ENCODE data around the gene MED12L.
"Not testable (repeated sequence)": the region's sequence is repeated elsewhere in the genome, so short reads cannot be mapped to it uniquely, and the experiment has no call there.

Gene MED12L

DNA sequence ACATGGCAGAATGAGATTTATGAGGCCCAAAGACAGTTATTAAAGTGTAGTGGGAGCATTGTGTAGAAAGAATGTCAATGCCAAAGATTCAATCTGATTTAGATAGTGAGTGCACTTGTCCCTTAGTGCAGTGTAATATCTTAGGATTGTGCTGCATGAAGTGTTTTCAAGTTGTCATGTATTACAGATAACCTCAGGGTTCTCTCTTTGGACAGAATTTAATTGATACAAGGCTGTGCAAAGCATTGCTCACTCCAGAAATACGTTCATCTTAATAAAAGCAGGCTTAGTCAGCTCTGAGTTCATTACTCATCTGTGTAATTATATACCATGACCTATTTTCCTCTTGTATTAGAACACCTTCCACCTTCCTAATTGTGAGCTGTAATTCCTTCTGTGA, 133.6 kb downstream of the MED12L start:
- Histone ChIP-seq H3K36me3 (ENCODE audit: control insufficient read depth in 1 of 2, insufficient read depth in 2 of 2, low read length in 2 of 2) (no peaks in the 10 kb centered on the region), H3K9me3 (ENCODE audit: control insufficient read depth in 1 of 2, low read length in 2 of 2) (no peaks in the 10 kb centered on the region), H3K27ac (ENCODE audit: low read length) (no peak overlapping the region), H3K27me3 (ENCODE audit: low read depth, low read length) (no peaks in the 10 kb centered on the region), H3K4me3 (ENCODE audit: low read depth in 1 of 2, low read length in 2 of 2) (no peak overlapping the region), H3K4me1 (ENCODE audit: control insufficient read depth in 1 of 2, insufficient read depth in 2 of 2, low read length in 2 of 2) (peaks cover 7 to 8% of the 10 kb centered on the region in 2 donors)

DNA sequence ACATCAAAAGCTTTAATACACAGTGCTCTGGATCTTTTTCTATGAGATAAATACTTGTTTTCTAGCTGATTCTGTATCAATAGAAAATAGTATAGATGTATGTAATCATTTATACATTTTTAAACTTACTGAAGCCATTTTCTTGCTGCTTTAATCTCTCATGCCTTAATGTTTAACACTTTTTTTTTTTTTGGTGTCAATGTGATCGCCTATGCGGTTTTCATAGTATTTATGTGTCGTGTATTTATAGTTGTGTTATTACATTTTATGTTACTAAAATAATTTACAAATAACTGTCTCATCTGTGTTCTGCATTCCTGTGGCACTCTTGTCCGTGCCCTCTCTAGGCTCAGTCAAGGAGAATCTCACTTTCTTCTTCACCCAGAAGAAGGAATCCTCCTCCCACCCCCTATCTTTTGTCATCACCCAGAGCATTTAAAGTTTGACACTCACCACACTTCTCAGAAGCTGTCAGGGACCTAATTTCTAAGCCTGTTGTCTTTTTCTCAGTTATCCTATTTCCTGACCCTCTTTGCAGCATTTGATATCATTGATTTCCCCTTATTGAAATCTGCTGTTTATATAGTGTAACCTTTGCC, 138.9 kb downstream of the MED12L start:
- H3K36me3 ChIP-seq (ENCODE audit: control insufficient read depth in 1 of 2, insufficient read depth in 2 of 2, low read length in 2 of 2) = no peaks in the 10 kb centered on the region
- peaks cover 6 to 25% of the 10 kb centered on the region in 2 donors for H3K4me1 ChIP-seq (ENCODE audit: control insufficient read depth in 1 of 2, insufficient read depth in 2 of 2, low read length in 2 of 2)
- no peaks in the 10 kb centered on the region for H3K27me3 ChIP-seq (ENCODE audit: low read depth, low read length)
- H3K9me3 ChIP-seq (ENCODE audit: control insufficient read depth in 1 of 2, low read length in 2 of 2) = no peaks in the 10 kb centered on the region
- H3K27ac ChIP-seq (ENCODE audit: low read length) = no peak overlapping the region
- no peak overlapping the region for H3K4me3 ChIP-seq (ENCODE audit: low read depth in 1 of 2, low read length in 2 of 2)

DNA sequence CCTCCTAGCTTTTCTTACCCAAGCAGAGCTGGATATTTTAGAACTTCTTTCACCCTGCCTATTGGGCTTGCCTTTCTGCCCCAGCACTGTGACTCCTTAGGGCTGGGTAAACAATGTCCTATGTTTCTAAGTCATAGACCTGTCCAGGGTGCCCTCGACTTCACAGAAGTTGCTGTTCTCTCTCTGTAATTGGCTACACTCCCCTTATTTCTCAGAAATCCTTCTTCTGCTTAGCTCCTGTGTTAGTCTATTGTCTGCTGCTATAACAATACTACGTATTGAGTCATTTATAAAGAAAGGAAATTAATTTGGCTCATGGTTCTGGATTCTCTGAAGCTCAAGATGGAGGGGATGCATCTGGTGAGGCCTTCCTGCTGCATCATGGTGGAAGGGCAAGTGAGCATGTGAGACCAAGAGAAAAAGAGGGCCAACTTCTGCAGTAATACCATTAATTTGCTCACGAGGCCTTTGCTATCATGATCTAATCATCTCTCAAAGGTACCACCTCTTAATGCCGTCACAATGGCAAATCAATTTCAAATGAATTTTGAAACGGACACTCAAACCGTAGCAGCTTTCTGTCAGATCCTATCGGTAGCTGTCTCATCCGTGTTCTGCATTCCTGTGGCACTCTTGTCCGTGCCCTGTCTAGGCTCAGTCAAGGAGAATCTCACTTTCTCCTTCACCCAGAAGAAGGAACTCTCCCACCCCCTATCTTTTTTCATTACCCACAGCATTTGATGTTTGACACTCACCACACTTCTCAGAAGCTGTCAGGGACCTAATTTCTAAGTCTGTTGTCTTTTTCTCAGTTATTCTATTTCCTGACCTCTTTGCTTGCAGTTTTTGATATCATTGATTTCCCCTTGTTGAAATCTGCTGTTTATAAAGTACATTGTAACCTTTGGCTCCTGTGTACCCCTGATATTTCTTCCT, 139.8 kb downstream of the MED12L start:
- Histone ChIP-seq H3K27ac (ENCODE audit: low read length) (peak overlapping the region; percentile 40), H3K36me3 (ENCODE audit: control insufficient read depth in 1 of 2, insufficient read depth in 2 of 2, low read length in 2 of 2) (no peaks in the 10 kb centered on the region), H3K27me3 (ENCODE audit: low read depth, low read length) (no peaks in the 10 kb centered on the region), H3K4me1 (ENCODE audit: control insufficient read depth in 1 of 2, insufficient read depth in 2 of 2, low read length in 2 of 2) (peaks cover 6 to 25% of the 10 kb centered on the region in 2 donors), H3K9me3 (ENCODE audit: control insufficient read depth in 1 of 2, low read length in 2 of 2) (no peaks in the 10 kb centered on the region), H3K4me3 (ENCODE audit: low read depth in 1 of 2, low read length in 2 of 2) (no peak overlapping the region)

DNA sequence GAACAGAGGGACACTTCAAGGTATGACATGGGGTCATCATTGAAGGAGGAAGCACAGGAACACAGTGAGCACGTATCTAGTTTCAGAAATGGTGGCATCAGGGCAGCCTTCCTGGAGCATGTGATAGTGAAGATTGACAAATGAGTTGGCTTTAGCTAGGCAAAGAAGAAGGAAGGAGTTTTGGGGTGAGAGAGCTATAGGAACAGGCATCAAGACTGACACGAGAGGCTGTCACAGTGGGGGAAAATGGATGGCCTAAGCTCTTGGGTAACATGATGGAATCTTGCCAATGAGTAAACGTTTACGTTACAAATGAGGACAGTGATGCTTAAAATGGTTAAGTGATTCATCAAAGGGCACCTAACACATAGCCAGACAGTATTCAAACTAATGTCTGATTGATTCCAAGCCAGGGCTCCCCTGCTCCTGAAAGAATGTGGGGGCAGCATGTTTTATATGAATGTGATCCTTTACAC, 140.7 kb downstream of the MED12L start:
- no peaks in the 10 kb centered on the region for H3K36me3 ChIP-seq (ENCODE audit: control insufficient read depth in 1 of 2, insufficient read depth in 2 of 2, low read length in 2 of 2)
- H3K9me3 ChIP-seq (ENCODE audit: control insufficient read depth in 1 of 2, low read length in 2 of 2) = no peaks in the 10 kb centered on the region
- H3K27me3 ChIP-seq (ENCODE audit: low read depth, low read length) = no peaks in the 10 kb centered on the region
- peaks cover 10 to 33% of the 10 kb centered on the region in 2 donors for H3K4me1 ChIP-seq (ENCODE audit: control insufficient read depth in 1 of 2, insufficient read depth in 2 of 2, low read length in 2 of 2)
- H3K4me3 ChIP-seq (ENCODE audit: low read depth in 1 of 2, low read length in 2 of 2) = no peak overlapping the region
- H3K27ac ChIP-seq (ENCODE audit: low read length) = peak overlapping the region; percentile 40

DNA sequence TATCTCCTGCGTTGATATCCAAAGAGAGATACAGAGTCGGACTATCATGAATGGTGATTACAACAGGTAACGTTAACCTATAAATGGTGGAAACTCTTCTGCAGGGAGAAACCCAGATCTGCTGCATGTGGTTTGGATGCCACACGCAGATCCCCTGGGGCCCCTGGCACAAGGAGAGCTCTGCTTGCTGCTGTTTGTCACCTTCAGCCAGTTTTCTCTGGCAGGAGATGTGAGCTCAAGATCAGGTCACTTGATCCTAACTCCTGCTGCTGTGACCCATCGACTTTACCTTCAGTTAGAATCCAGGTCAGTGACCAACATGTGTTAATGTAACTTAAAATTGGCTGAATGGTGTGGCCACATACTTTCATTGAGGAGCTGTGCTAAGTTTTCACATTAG, 141.4 kb downstream of the MED12L start:
- Histone ChIP-seq H3K4me3 (ENCODE audit: low read depth in 1 of 2, low read length in 2 of 2) (no peak overlapping the region), H3K9me3 (ENCODE audit: control insufficient read depth in 1 of 2, low read length in 2 of 2) (no peaks in the 10 kb centered on the region), H3K4me1 (ENCODE audit: control insufficient read depth in 1 of 2, insufficient read depth in 2 of 2, low read length in 2 of 2) (peaks cover 10 to 33% of the 10 kb centered on the region in 2 donors), H3K27ac (ENCODE audit: low read length) (no peak overlapping the region), H3K36me3 (ENCODE audit: control insufficient read depth in 1 of 2, insufficient read depth in 2 of 2, low read length in 2 of 2) (no peaks in the 10 kb centered on the region), H3K27me3 (ENCODE audit: low read depth, low read length) (no peaks in the 10 kb centered on the region)

DNA sequence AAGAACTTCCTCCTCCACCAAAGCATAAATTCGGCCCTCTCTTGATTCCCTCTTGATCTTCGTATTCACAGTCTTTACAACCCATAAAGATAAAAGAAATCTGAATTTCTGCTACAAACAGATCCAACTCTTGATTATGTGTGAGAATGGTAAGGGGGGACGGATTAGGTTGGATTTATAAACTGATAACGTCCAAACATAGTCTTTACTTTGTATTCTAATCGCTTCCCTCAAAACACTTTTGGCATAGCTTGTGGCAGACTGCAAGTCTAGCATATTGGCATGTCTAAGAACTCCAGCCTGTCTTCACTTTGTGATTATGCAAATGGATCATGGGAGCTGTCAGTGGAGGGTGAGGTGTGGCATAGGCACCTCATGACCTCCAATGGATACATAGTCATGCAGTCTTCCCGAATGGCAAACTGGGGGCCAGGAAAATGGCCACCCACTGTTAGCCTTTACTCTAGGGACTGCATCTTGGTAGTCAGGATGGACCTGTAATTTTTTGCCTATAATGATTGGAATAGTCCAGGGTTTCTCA, 141.9 kb downstream of the MED12L start:
- H3K27ac ChIP-seq (ENCODE audit: low read length) = no peak overlapping the region
- H3K36me3 ChIP-seq (ENCODE audit: control insufficient read depth in 1 of 2, insufficient read depth in 2 of 2, low read length in 2 of 2) = no peaks in the 10 kb centered on the region
- H3K27me3 ChIP-seq (ENCODE audit: low read depth, low read length) = no peaks in the 10 kb centered on the region
- peak overlapping the region in 1 of 2 donors; percentile 4 for H3K4me3 ChIP-seq (ENCODE audit: low read depth in 1 of 2, low read length in 2 of 2)
- H3K4me1 ChIP-seq (ENCODE audit: control insufficient read depth in 1 of 2, insufficient read depth in 2 of 2, low read length in 2 of 2) = peaks cover 10 to 33% of the 10 kb centered on the region in 2 donors
- H3K9me3 ChIP-seq (ENCODE audit: control insufficient read depth in 1 of 2, low read length in 2 of 2) = no peaks in the 10 kb centered on the region

DNA sequence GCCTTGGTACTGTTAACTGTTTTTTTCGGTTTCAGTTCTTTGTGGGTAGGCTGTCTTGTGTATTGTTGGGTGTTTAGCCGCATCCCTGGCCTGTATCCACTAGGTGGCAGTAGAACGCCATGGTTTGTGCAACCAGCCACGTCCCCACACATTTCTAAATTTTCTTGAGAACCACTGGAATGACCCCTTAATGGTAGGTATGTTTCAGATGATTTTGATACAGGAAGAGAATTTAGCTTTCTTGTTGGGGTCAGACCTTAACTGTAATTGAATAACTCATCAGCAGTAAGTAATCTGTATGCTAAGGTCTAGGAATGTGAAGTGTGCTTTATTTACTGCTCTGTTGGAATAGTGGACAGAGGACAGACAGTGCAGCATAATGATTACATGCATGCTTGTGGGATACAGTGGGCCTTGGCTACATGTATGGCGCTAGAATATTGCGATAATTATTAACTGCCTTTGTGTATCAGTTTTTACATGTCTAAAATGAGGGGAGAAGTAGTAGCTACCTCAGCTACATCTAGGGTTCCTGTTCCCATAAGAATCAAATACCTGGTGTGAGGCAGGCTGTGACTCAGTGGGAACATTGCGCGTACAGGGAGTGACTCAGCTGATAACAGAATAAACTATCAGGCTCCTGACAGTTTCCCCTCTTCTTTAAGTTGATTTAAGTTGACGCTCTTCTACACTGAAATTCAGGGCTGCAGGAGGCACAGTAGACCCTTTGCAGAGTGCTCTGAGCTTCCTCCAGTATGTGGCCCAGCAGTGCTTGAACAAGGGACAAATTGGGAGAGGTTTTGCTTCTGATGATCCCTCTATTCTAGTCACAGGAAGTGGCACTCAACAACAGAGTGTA, 142.6 kb downstream of the MED12L start:
- H3K4me3 ChIP-seq (ENCODE audit: low read depth in 1 of 2, low read length in 2 of 2) = peak overlapping the region in 1 of 2 donors; percentile 4
- H3K27me3 ChIP-seq (ENCODE audit: low read depth, low read length) = no peaks in the 10 kb centered on the region
- no peaks in the 10 kb centered on the region for H3K36me3 ChIP-seq (ENCODE audit: control insufficient read depth in 1 of 2, insufficient read depth in 2 of 2, low read length in 2 of 2)
- no peak overlapping the region for H3K27ac ChIP-seq (ENCODE audit: low read length)
- H3K4me1 ChIP-seq (ENCODE audit: control insufficient read depth in 1 of 2, insufficient read depth in 2 of 2, low read length in 2 of 2) = peaks cover 10 to 33% of the 10 kb centered on the region in 2 donors
- no peaks in the 10 kb centered on the region for H3K9me3 ChIP-seq (ENCODE audit: control insufficient read depth in 1 of 2, low read length in 2 of 2)

DNA sequence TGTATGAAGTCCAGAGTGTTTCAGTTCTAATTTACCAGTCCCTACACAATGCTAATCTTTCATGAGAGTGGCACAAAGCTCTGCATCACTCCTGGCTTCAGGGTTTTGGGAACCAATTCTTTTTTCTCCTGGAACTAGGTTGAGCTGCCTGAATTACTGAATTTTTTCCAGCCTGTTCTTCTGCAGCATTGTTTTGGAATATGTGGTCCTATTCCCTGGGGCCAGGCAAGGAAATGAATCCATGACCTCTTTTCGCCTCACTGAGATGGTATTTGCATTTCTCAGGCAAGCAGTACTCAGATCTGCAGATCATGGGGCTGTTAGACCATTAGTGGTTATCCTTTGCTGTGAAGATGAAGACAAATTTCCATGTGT, 143.2 kb downstream of the MED12L start:
- no peaks in the 10 kb centered on the region for H3K27me3 ChIP-seq (ENCODE audit: low read depth, low read length)
- H3K27ac ChIP-seq (ENCODE audit: low read length) = peak overlapping the region; percentile 17
- no peaks in the 10 kb centered on the region for H3K9me3 ChIP-seq (ENCODE audit: control insufficient read depth in 1 of 2, low read length in 2 of 2)
- peaks cover 10 to 33% of the 10 kb centered on the region in 2 donors for H3K4me1 ChIP-seq (ENCODE audit: control insufficient read depth in 1 of 2, insufficient read depth in 2 of 2, low read length in 2 of 2)
- no peak overlapping the region for H3K4me3 ChIP-seq (ENCODE audit: low read depth in 1 of 2, low read length in 2 of 2)
- no peaks in the 10 kb centered on the region for H3K36me3 ChIP-seq (ENCODE audit: control insufficient read depth in 1 of 2, insufficient read depth in 2 of 2, low read length in 2 of 2)

DNA sequence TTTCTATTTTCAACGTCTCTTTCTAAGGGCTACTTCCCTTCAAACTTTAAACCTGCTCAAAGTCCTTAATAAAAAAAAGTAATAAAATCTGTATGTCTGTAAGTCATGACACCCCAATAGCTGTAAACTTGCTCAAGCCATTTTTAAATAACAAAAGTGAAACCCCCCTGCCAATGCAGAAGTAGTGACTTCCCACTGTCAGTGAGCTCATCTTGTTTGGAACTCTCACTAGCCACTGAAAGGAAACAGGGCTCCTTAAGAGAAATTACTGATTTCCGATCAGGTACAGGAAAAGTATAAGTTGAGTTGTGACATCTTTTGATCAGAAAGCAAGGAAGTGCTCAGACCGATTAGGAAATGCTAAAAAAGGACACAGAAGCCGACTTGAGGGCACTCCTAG, 145.2 kb downstream of the MED12L start:
- peaks cover 10 to 45% of the 10 kb centered on the region in 2 donors for H3K4me1 ChIP-seq (ENCODE audit: control insufficient read depth in 1 of 2, insufficient read depth in 2 of 2, low read length in 2 of 2)
- H3K4me3 ChIP-seq (ENCODE audit: low read depth in 1 of 2, low read length in 2 of 2) = peak overlapping the region in 1 of 2 donors; percentile 40
- H3K36me3 ChIP-seq (ENCODE audit: control insufficient read depth in 1 of 2, insufficient read depth in 2 of 2, low read length in 2 of 2) = no peaks in the 10 kb centered on the region
- H3K27me3 ChIP-seq (ENCODE audit: low read depth, low read length) = no peaks in the 10 kb centered on the region
- no peaks in the 10 kb centered on the region for H3K9me3 ChIP-seq (ENCODE audit: control insufficient read depth in 1 of 2, low read length in 2 of 2)
- peak overlapping the region; percentile 41 for H3K27ac ChIP-seq (ENCODE audit: low read length)

DNA sequence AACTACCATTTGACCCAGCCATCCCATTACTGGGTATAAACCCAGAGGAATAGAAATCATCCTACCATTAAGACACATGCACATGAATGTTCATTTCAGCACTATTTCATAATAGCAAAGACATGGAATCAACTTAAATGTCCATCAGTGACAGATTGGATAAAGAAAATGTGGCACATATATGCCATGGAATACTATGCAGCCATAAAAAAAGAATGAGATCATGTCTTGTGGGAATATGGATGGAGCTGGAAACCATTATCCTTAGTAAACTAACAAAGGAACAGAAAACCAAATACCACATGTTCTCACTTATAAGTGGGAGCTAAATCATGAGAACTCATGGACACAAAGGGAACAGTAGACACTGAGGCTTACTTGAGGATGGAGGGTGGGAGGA, 146.9 kb downstream of the MED12L start:
- not testable (repeated sequence) for H3K27me3 ChIP-seq (ENCODE audit: low read depth, low read length); H3K36me3 ChIP-seq (ENCODE audit: control insufficient read depth in 1 of 2, insufficient read depth in 2 of 2, low read length in 2 of 2); H3K27ac ChIP-seq (ENCODE audit: low read length); H3K9me3 ChIP-seq (ENCODE audit: control insufficient read depth in 1 of 2, low read length in 2 of 2); H3K4me3 ChIP-seq (ENCODE audit: low read depth in 1 of 2, low read length in 2 of 2)
- H3K4me1 ChIP-seq (ENCODE audit: control insufficient read depth in 1 of 2, insufficient read depth in 2 of 2, low read length in 2 of 2) = peaks cover 10 to 44% of the 10 kb centered on the region in 2 donors

DNA sequence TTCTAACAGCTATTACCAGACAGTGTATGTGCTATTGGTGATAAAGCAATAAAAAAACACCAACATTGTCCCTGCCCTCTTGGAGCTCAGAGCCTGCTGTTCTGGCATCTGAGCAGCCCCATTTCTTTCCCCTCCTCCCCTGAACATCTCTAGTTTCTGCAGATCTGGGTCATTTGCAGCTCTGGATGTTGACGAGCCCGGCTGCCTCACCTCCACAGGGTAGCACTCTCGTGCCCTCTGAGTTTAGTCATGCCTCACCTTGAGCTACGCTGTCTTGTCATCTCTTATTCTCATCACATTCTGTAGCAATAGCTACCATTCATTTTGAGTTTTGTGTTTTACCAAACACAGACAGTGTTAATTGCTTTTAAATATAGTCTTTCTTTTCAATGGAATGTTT, 147.5 kb downstream of the MED12L start:
- peaks cover 8 to 38% of the 10 kb centered on the region in 2 donors for H3K4me1 ChIP-seq (ENCODE audit: control insufficient read depth in 1 of 2, insufficient read depth in 2 of 2, low read length in 2 of 2)
- no peak overlapping the region for H3K27ac ChIP-seq (ENCODE audit: low read length)
- no peaks in the 10 kb centered on the region for H3K36me3 ChIP-seq (ENCODE audit: control insufficient read depth in 1 of 2, insufficient read depth in 2 of 2, low read length in 2 of 2)
- no peak overlapping the region for H3K4me3 ChIP-seq (ENCODE audit: low read depth in 1 of 2, low read length in 2 of 2)
- H3K9me3 ChIP-seq (ENCODE audit: control insufficient read depth in 1 of 2, low read length in 2 of 2) = no peaks in the 10 kb centered on the region
- H3K27me3 ChIP-seq (ENCODE audit: low read depth, low read length) = no peaks in the 10 kb centered on the region

All from muscle layer of duodenum (tissue), 2 donors.